K562 (cell line): ENCODE data around the gene RTBDN. TPM values are rescaled to one million over a fixed set of nuclear protein-coding genes. Genes with fewer than 3 reads are reported as not detected.
A peak's percentile ranks its signal among the peaks of the same experiment; 100 is the strongest.

Experiments
- CHD4 ChIP-seq: fragments of 200-600 bp; sonication (generic); IDR thresholded peaks from 3 replicates; pipeline ENCODE4 v1.6.1; 2012; ENCODE audit warnings: low read depth, mild to moderate bottlenecking, mixed read lengths, low read length, inconsistent platforms; ENCODE audit not compliant: insufficient read depth, insufficient replicate concordance, poor library complexity, severe bottlenecking
- CREB5 ChIP-seq: fragments of 250-450 bp; sonication (Bioruptor Pico); IDR thresholded peaks from 2 replicates; pipeline ENCODE4 v1.5.0; 2020; ENCODE audit warnings: mild to moderate bottlenecking
- CTBP1 ChIP-seq: fragments of 450-650 bp; IDR thresholded peaks from 2 replicates; pipeline ENCODE4 v1.6.1; 2016; ENCODE audit warnings: borderline replicate concordance
- DNMT1 ChIP-seq: fragments of 450-650 bp; IDR thresholded peaks from 2 replicates; pipeline ENCODE4 v1.6.1; 2016; ENCODE audit warnings: antibody characterized with exemption, mild to moderate bottlenecking
- E2F5 ChIP-seq: sonication (generic); formaldehyde crosslinking; IDR thresholded peaks from 2 replicates; pipeline ENCODE4 v1.8.0; 2022; ENCODE audit warnings: mild to moderate bottlenecking, missing genetic modification reagents
- ESRRA ChIP-seq: fragments of 450-650 bp; IDR thresholded peaks from 2 replicates; pipeline ENCODE4 v1.6.1; 2014; ENCODE audit warnings: low read depth, mild to moderate bottlenecking, moderate library complexity, borderline replicate concordance
- GMEB1 ChIP-seq: fragments of 250-450 bp; sonication (Bioruptor Pico); IDR thresholded peaks from 2 replicates; pipeline ENCODE4 v1.4.0; 2020; ENCODE audit warnings: mild to moderate bottlenecking
- MAFF ChIP-seq: IDR thresholded peaks from 2 replicates; pipeline ENCODE4 v1.6.1; 2012; ENCODE audit warnings: low read length, improper control_type of control experiment
- NEUROD1 ChIP-seq: fragments of 150-350 bp; IDR thresholded peaks from 2 replicates; pipeline ENCODE4 v1.6.1; 2014; ENCODE audit warnings: borderline replicate concordance, low read length, low read depth; ENCODE audit not compliant: partially characterized antibody
- RBM22 ChIP-seq: fragments of 200-400 bp; formaldehyde crosslinking; IDR thresholded peaks from 2 replicates; pipeline ENCODE4 v1.6.1; 2018; ENCODE audit warnings: low read length, low read depth; ENCODE audit not compliant: poor library complexity, severe bottlenecking
- SMC3 ChIP-seq: conservative IDR thresholded peaks from 2 replicates; pipeline ENCODE4 v1.6.1; 2011; ENCODE audit warnings: low read depth, low read length, improper control_type of control experiment; ENCODE audit not compliant: insufficient read depth
- TAF7 ChIP-seq: fragments of 450-650 bp; IDR thresholded peaks from 2 replicates; pipeline ENCODE4 v1.6.1; 2016; ENCODE audit warnings: missing genetic modification characterization, missing compliant biosample characterization
- TCF3 ChIP-seq: sonication (generic); formaldehyde crosslinking; IDR thresholded peaks from 2 replicates; pipeline ENCODE4 v1.4.0; 2020; ENCODE audit warnings: mild to moderate bottlenecking, missing genetic modification reagents
- THRAP3 ChIP-seq: fragments of 450-650 bp; IDR thresholded peaks from 2 replicates; pipeline ENCODE4 v1.6.1; 2016; ENCODE audit warnings: mild to moderate bottlenecking, inconsistent platforms, borderline replicate concordance
- YY1 ChIP-seq, 3 experiments: IDR thresholded peaks; 2 replicates each; pipeline ENCODE4 v1.6.1; 2011; ENCODE audit warnings: low read length in 2 of 3, mild to moderate bottlenecking in 2 of 3, moderate library complexity in 2 of 3, borderline replicate concordance in 1 of 3, control low read depth in 1 of 3, low read depth in 1 of 3; ENCODE audit not compliant: insufficient read depth in 3 of 3, insufficient replicate concordance in 2 of 3, control insufficient read depth in 1 of 3, insufficient read length in 1 of 3; ENCODE audit errors: extremely low read depth in 1 of 3
- ZBTB1 ChIP-seq: sonication (generic); formaldehyde crosslinking; IDR thresholded peaks from 2 replicates; pipeline ENCODE4 v1.8.1; 2023; ENCODE audit warnings: missing genetic modification reagents, low read depth, mild to moderate bottlenecking, borderline replicate concordance
- ZKSCAN8 ChIP-seq: fragments of 200-800 bp; sonication (Bioruptor generic); IDR thresholded peaks from 2 replicates; pipeline ENCODE4 v1.6.1; 2016; ENCODE audit warnings: missing genetic modification characterization, missing compliant biosample characterization
- ZNF212 ChIP-seq: fragments of 450-650 bp; formaldehyde crosslinking; IDR thresholded peaks from 2 replicates; pipeline ENCODE4 v1.4.0; 2020; ENCODE audit warnings: mild to moderate bottlenecking
- ZNF280B ChIP-seq: fragments of 250-450 bp; sonication (Bioruptor Pico); IDR thresholded peaks from 2 replicates; pipeline ENCODE4 v1.5.1; 2021; ENCODE audit warnings: mild to moderate bottlenecking
- ZNF282 ChIP-seq: sonication (generic); formaldehyde crosslinking; IDR thresholded peaks from 2 replicates; pipeline ENCODE4 v1.8.1; 2023; ENCODE audit warnings: missing genetic modification reagents
- ZNF316 ChIP-seq: fragments of 450-650 bp; IDR thresholded peaks from 2 replicates; pipeline ENCODE4 v1.6.1; 2016
- polyA plus RNA-seq, 8 experiments: library from polyadenylated mRNA; depleted of rRNA in 4 of 8; stranded (reverse) in 5 of 8; unstranded in 3 of 8; fragments of >200 nt; fragmentation: Nextera tagmentation in 2 of 8; fragmentation: Illumina TruSeq in 1 of 8; extraction: Ambion mirVana in 2 of 8; extraction: Trizol in 1 of 8; gene quantifications; 2 replicates each; pipeline versions ENCODE4 v1.2.1 to v1.2.3, GENCODE V29; 2011 to 2014; ENCODE audit warnings: inconsistent platforms in 1 of 8, missing spikeins in 1 of 8
- total RNA-seq, 7 experiments: library from RNA; depleted of rRNA in 6 of 7; stranded (reverse); fragments of >200 nt in 6 of 7; fragmentation: Illumina TruSeq in 2 of 7; extraction: Trizol in 2 of 7; gene quantifications; 2 replicates each; pipeline versions ENCODE4 v1.2.1 to v1.2.3, GENCODE V29; 2011 to 2021; ENCODE audit warnings: low replicate concordance in 1 of 7

Gene RTBDN
- total and polyA plus RNA-seq, 9 of the 15 experiments (the other 6 are each of a cell fraction or from before 2014, with no cell fraction given) = 0.20 to 2.3 (median 0.72) TPM; not detected in 1

GRCh38 chr19:12867120-12868099, 33.0 kb upstream of the RTBDN start (continued):
- no peak for TF ChIP-seq ZNF280B
- TF ChIP-seq TAF7 = no peak
- TF ChIP-seq ZBTB1 (CRISPR knock-in tag) = no peak
- no peak for TF ChIP-seq THRAP3
- TF ChIP-seq NEUROD1 = no peak
- no peak for TF ChIP-seq ZNF212 (CRISPR knock-in tag)
- TF ChIP-seq CHD4 = no peak
- TF ChIP-seq MAFF = no peak
- peak; percentile 38 to 88 (median 61) for TF ChIP-seq YY1 (IDR thresholded peaks at IDR 0.05; ENCODE audit: borderline replicate concordance in 1 of 3, control insufficient read depth in 1 of 3, extremely low read depth in 1 of 3, insufficient read depth in 3 of 3, insufficient read length in 1 of 3, insufficient replicate concordance in 2 of 3, low read depth in 1 of 3, low read length in 2 of 3)
- TF ChIP-seq ZNF316 = no peak
- TF ChIP-seq CTBP1 = peak; percentile 62; the same call in 1 of the 2 replicates
- no peak for TF ChIP-seq GMEB1 (CRISPR knock-in tag)
- no peak for TF ChIP-seq RBM22
- TF ChIP-seq TCF3 (CRISPR knock-in tag) = 0 out of 2 replicates have a peak, but pooled peaks have one; percentile 4
- no peak for TF ChIP-seq DNMT1
- no peak for TF ChIP-seq E2F5
- 0 out of 2 replicates have a peak, but pooled peaks have one; percentile 3 for TF ChIP-seq SMC3
- TF ChIP-seq ZKSCAN8 (CRISPR knock-in tag) = no peak
- no peak; the same call in 1 of the 2 replicates for TF ChIP-seq ESRRA
- TF ChIP-seq ZNF282 (CRISPR knock-in tag) = no peak
- TF ChIP-seq CREB5 (CRISPR knock-in tag) = no peak
